AG09319 (cell line): ENCODE results near the gene MTFR1L.
A peak's percentile ranks its signal among the peaks of the same experiment; 100 is the strongest.

Experiments
- DNase-seq: peaks from one replicate; pipeline ENCODE4 v3.0.0-alpha.2; 2010; ENCODE audit warnings: low read depth; ENCODE audit errors: extremely low read depth
- CTCF ChIP-seq: IDR thresholded peaks from 2 replicates; pipeline ENCODE4 v1.5.1; 2011; ENCODE audit warnings: low read depth, mild to moderate bottlenecking, inconsistent platforms, low read length, moderate library complexity

Gene MTFR1L

GRCh38 chr1:25809283-25809926 lies 10.3 kb upstream of the MTFR1L start:
- DNase-seq: no peak
- TF ChIP-seq CTCF: no peak

- no peak for TF ChIP-seq CTCF
- DNase-seq: no peak
Measured at GRCh38 chr1:25809929-25810328, 9.8 kb upstream of the MTFR1L start.

GRCh38 chr1:25810341-25811299 lies 9.1 kb upstream of the MTFR1L start:
- TF ChIP-seq CTCF: peak; percentile 92
- DNase-seq: no peak

GRCh38 chr1:25811384-25812082 lies 8.2 kb upstream of the MTFR1L start:
- no peak for DNase-seq
- no peak for TF ChIP-seq CTCF

- no peak for DNase-seq
- TF ChIP-seq CTCF: no peak
Measured at GRCh38 chr1:25813071-25813733, 6.6 kb upstream of the MTFR1L start.

GRCh38 chr1:25813734-25814471 lies 5.9 kb upstream of the MTFR1L start:
- DNase-seq: no peak
- TF ChIP-seq CTCF: no peak
